Stimulated activated CD8-positive, alpha-beta memory T cell treated with anti-CD3 and anti-CD28 coated beads, Interleukin-4, amount 100 ng/mL, for 4 hours (primary cell): Measurements from ENCODE around the gene NOP58.
A peak's percentile ranks its signal among the peaks of the same experiment; 100 is the strongest.
"Not testable (repeated sequence)": the region's sequence is repeated elsewhere in the genome, so short reads cannot be mapped to it uniquely, and the experiment has no call there.

ENCODE experiments used
- DNase-seq, 2 donors: peaks; one replicate each; pipeline ENCODE4 v3.0.0-alpha.2; 2020; ENCODE audit warnings: low read depth in 2 of 2, low spot score in 1 of 2

The NOP58 gene, protein sequence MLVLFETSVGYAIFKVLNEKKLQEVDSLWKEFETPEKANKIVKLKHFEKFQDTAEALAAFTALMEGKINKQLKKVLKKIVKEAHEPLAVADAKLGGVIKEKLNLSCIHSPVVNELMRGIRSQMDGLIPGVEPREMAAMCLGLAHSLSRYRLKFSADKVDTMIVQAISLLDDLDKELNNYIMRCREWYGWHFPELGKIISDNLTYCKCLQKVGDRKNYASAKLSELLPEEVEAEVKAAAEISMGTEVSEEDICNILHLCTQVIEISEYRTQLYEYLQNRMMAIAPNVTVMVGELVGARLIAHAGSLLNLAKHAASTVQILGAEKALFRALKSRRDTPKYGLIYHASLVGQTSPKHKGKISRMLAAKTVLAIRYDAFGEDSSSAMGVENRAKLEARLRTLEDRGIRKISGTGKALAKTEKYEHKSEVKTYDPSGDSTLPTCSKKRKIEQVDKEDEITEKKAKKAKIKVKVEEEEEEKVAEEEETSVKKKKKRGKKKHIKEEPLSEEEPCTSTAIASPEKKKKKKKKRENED

GRCh38 chr2:202265467-202266277, at the start of gene NOP58:
NOP58 (plus strand) TSS chr2:202265763; CDS start chr2:202265942, 179 bp downstream.
- peak; percentile 68 to 75 for DNase-seq

DNA sequence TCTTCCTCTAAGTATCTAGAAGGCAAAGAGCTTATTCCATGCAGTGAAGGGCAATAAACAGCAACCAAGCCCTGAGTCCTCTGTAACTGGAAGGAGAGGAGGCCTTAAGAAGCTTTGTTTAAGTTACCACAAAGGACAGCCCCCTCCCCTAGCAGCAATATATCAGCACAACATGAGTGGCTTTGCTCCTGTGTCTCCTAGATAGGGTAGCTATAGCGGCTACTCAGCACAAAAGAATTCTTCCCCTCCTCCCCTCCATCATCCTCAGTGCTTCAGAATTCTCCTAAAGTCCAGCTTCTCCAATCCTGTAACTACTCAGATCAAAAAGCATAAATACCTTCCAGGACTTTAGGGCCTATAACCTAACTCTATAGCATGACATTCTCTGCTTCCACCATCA, 43.7 kb upstream of the NOP58 start:
- DNase-seq = no peak

- peak in 1 of 2 donors; percentile 0 for DNase-seq
Observed at GRCh38 chr2:202237787-202238233, 27.8 kb upstream of the NOP58 start.

GRCh38 chr2:202238234-202239197, 27.0 kb upstream of the NOP58 start, which contains the start of gene SUMO1:
SUMO1 (minus strand) TSS chr2:202238597; CDS start chr2:202238451, 146 bp downstream.
- DNase-seq = peak; percentile 80 to 87

- DNase-seq = not testable (repeated sequence)
Observed at GRCh38 chr2:202247710-202248109, 17.9 kb upstream of the NOP58 start.

DNA sequence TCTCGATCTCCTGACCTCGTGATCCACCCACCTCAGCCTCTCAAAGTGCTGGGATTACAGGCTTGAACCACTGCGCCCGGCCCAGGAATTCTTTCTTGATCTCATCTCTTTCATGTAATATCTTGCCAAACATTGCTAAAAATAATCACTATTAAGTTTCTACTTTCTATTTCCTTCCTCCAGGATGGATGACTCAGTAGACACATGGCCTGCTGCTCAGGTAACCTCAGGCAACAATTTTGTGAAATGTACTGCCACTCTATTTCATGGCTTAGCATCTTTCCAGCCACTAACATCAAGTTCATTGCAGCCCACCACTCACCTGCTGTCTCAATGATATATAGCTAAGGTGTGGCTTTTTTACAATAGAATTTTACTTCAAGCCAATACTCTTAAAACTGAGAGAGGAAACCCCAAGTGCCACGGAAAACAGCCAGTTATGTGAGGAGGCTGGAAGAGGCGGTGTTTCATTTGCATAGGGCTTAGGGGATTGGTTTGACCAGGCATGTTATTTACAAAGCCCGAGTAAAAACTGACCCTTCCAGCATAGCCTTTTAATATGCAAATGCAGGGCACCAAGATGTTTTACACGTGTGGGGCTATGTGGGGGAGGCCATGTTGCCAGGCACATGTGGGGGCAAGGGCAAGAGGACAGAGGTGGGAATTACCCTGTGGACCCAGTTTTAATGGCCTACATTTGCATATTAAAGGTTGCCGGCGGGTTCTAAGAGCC, 15.9 kb upstream of the NOP58 start:
- no peak for DNase-seq

GRCh38 chr2:202251494-202251893, 14.1 kb upstream of the NOP58 start:
- DNase-seq = no peak

DNA sequence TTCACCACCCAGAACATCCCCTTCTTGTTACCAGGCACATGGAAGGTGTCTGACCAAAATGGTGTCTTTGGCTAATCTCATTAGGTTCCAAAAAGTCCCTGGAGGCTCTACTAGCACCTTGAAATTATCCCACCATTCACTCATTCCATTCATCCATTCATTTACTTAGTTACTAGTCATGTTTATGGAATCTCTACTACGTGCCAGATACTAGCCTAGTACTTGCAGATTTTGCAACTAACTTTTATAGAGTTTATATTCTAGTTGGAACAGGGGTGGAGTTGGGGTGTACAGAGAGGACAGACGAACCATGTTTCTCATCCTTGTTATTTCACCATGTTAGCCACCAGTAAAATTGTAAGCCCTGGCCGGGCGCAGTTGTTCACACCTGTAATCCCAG, 4.0 kb upstream of the NOP58 start:
- no peak for DNase-seq

DNA sequence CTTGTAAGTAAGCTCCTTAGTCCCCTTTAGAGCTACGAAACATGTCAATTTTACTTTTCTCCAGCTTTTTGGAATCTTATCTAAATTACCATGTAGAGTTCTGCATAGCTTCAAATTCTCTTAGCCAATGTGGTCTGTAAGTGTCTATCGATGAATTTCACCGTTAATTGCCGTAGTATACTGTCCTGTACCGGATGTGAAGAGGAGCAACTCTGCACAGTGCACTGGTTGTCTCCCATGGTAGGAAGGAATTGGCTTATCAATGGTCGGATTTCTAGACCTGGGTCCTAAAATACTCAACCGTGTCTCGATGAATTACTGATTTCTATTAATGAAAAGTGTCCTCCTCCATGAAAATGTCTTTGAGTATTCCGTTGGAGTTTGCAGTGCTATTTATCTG, 1.9 kb downstream of the NOP58 start:
- DNase-seq = no peak

DNA sequence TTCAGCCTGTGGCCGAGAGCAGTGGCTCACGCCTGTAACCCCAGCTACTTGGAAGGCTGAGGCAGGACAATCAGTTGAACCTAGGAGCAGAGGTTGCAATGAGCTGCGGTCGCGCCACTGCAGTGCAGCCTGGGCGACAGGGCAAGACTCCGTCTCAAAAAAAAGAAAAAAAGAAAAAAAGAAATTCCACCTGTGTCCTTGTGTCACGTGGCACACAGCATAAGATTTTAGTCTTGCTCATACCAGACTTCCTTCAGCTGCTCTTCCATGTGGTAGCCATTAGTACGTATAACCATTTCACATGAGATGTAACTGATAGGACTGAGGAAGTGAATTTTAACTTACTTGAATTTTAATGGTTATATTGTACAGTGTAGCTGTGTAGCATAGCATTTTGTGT, 4.0 kb downstream of the NOP58 start:
- no peak for DNase-seq

DNA sequence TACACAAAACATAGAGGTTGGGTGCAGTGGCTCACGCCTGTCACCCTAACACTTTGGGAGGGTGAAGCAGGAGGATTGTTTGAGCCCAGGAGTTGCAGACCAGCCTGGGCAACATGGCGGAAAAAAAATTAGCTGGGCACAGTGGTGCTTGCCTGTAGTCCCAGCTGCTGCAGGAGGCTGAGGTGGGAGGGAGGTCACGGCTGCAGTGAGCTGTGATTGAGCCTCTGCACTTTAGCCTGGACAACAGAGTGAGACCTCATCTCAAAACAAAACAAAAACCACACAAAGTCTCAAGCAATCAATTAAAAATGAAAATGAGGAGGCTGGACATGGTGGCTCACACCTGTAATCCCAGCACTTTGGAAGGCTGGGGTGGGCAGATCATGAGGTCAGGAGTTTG, 4.9 kb downstream of the NOP58 start:
- DNase-seq = no peak

GRCh38 chr2:202276078-202276720, 10.6 kb downstream of the NOP58 start:
- DNase-seq = not testable (repeated sequence)

DNA sequence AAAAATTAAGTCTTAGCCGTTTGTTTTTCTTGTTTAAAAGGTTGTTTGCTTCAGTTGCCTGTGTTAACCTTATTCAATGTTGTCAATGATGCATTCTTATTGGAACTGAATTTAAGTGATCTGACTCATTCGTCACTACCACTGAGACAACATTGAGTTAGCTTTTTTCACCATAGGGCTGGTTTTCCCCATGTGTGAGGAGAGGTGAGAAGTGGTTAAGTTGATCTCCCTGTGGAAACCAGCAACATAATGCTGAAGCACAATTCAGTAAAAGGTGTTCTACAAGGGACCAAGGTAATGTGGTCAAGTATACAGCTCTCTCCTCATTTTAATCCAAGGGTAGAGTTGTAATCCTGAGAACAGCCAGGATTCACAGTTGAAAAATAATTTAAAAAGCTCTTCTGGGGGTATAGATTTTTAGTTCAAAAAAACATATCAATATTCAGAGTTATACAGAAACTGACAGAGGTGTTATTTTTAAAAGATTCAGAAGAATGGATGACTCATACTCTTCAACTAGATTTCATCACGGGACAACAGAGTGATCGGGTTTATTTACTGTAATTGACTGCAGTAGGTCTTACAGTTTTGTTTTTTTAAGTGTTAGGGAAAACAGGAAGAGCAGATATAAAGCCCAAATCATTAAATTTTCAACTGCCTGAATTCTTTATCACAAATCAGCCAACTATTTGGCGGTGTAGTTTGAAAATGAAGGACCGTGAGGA, 12.6 kb downstream of the NOP58 start:
- DNase-seq = no peak

GRCh38 chr2:202278944-202279343, 13.4 kb downstream of the NOP58 start:
- no peak for DNase-seq

DNA sequence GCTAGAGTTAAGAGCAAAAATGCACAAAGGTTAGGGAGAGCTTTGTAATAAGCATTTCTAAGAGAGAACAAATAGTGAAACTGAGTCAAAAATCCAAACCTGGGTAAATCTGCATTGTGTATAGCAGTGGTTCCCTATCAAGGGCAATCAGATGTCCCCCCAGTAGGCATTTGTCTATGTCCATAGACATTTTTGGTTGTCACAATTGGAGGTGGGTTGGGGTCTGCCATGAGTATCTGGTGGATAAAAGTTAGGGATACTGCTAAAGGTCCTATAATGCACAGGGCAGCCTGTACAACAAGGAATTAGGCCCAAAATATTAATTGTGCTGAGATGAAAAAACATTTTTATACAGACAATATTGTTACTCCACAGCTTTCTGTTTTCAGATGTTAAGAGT, 21.0 kb downstream of the NOP58 start:
- no peak for DNase-seq

- DNase-seq = no peak
Observed at GRCh38 chr2:202289394-202290204, 24.0 kb downstream of the NOP58 start.

GRCh38 chr2:202290316-202290715, 24.8 kb downstream of the NOP58 start:
- DNase-seq = no peak

GRCh38 chr2:202290970-202291369, 25.4 kb downstream of the NOP58 start:
- no peak for DNase-seq
